NCI-H2171 treated with DMSO at 0.1 percent for 48 hours (cell line): ENCODE measurements around the gene ABR.
"Not testable (repeated sequence)": the region's sequence is repeated elsewhere in the genome, so short reads cannot be mapped to it uniquely, and the experiment has no call there.

Experiments
- DNase-seq: peaks from one replicate; lab custom pipeline; 2025; lab: John Stamatoyannopoulos, UW

ABR gene

DNA sequence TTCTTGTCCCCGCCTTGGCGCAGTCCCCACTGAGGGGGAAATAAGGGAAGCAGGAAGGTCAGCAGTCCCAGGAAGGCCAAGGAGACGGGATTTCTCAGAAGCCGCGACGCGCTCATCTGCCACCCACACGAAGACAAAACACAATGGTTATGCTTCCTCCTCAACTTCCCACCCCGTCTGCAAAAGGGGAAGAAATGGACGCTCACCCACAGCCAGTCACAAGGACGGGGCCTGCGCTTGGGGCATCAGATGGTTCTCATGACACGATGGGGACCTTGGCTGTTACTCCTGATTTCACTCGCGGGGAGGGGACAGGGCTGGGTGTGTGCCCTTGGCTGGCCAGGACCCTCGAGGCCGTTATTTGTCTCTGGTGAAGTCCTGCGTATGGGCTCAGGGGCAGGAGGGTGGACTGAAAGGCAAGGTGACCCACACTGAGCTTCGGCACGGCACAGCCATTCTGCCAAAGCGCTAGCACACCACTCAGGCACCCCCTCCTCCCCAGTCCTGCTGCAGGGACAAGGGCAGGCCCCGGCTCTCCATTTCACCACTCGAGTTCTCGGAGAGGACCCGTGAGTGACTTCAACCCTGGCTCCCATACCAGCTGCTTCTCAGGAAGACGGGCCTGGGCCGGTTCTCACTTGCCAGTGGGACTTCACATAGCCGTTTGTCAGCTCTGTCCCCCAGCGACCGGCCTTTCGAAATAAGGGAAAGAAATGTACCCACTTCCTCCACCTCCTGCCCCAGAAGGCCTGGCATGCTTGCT is 84.5 kb downstream of the ABR start:
- no peak for DNase-seq

DNA sequence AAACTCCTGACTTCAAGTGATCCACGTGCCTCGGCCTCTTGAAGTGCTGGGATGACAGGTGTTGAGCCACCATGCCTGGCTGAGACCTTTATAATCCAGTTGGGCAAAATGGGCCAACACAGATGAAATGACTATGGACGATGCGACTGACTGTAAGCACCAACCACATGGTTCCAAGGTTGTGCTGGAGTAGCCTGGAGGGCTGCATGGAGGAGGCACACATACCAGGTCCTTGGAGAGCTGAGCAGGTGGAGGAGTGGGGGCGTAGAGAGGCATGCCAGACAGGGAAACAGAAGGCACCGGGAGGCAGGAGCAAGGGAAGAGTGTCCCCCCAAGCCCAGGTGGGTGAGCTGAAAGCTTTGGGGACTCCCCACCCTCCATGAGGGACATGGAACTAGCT is 85.2 kb downstream of the ABR start:
- no peak for DNase-seq

- DNase-seq: peak; percentile 41
Observed at GRCh38 chr17:1091900-1092299, 87.9 kb downstream of the ABR start.

DNA sequence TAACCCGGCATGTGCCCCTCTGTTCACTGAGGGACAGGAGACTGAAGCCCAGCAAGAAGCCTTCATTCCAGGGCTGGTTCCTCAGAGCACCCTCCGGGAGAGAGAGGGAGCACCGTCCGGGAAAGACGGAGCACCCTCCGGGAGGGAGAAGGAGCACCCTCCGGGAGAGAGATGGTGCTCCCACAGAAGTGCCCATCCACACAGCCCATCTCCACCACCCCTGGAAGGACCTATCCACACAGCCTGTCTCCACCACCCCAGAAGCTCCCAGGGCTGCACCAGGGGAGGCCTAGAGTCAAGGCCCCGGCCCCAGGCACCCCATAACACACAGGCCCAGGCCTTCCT is 88.6 kb downstream of the ABR start:
- DNase-seq: no peak

GRCh38 chr17:1090465-1091189 is 89.2 kb downstream of the ABR start:
- no peak for DNase-seq

DNA sequence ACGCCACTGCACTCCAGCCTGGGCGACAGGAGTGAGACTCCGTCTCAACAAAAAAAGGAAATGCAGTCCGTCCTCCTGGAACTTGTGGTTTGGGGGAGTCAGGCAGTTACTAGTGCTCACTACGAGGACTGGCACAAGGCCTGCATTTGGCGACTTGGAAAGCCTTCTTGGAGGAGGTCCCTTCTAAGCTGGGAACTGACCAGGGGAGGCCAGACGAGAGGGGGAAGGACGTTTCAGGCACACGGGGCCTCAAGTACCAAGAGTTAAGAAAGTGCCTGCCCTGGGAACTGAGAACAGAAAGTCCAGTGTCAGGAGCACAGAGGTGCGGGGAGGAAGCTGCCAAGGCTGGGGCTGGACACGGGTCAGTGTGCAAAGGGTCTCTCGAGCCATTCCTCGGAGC is 89.9 kb downstream of the ABR start:
- no peak for DNase-seq

- DNase-seq: peak; percentile 67
Observed at GRCh38 chr17:1087381-1088241, 92.2 kb downstream of the ABR start.

GRCh38 chr17:1083451-1084187 is 96.2 kb downstream of the ABR start:
- no peak for DNase-seq

DNA sequence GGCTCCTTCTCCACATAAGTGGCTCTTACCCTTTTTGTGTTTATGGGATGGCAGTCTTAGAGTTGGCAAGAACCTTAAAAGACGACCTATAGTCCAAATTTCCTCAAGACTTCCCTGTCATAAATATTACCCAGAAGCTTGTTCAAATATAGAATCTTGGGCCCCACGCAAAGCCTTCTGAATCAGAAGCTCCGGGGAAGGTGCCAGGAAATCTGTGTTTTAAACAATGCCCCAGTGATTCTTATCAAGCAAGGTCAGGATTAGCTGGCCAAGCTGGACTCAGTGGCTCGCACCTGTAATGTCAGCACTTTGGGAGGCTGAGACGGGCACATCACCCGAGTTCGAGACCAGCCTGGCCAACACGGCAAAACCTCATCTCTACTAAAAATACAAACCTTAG is 97.2 kb downstream of the ABR start:
- no peak for DNase-seq

DNA sequence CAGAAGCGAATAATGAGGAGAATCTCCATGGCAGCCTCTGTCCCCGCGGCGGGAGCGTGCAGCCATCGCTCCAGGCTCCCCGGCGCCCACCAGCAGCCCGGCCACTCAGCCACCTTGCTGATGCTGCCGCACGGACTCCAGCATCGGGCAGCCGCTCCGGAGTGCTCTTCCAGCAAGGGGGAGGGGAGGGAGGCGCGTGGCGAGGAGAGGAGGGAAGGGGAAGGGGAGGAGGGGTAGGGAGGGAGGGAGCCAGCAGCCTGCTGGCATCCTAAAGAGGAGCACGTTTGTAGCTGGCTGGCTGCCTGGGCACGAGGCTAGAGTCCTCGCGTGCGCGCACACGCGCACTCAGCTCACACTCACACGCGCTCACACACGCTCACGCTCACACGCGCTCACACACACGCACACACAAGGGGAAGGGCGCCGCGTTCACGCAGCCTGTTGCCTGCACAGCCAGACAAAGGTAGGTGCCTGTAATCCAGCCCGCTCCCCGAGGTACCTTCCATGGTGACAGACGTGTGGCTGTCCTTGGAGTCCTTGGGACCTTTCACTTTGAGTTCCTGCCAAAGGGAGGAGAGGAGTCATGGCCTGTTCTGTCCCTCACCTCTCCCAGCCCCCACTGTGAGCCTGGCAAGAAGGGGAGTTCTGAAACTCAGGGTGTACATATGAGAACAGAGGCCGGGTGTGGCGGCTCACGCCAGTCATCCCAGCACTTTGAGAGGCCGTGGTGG is 100.8 kb downstream of the ABR start:
- peak; percentile 74 for DNase-seq

DNA sequence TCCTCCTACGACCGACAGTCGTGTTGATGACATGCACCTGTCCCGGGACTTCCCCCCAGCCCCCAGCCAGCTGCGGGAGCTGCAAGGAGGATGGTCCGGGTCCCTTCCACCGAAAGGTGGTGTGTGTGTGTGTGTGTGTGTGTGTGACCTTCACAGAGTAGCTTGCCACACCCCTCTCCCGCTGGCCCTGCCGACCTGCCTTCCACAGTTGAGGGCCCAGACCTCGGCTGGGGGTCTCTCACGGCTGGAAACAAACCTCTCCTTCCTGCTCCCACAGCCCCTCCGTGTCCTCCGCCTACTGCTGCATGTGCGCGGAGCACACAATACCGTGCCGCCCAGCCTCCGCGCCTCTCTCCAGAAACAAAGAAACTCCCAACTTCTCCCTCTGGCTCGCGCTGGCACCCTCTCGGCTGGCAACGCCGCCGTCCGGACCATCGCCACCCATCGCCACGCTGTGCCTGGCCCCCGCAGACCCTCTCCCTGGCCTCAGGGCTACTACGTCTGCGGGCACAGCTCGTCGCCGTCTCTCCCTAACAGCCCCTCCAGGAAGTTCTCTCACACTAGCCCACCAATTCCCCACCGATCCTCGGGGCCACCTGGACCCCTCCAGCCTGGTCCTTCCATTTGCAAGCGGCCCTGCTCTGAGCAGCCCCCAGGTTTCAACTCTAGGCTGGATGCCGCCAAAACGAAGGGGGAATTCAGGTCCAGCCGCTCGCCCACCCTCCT is 101.6 kb downstream of the ABR start:
- peak; percentile 34 for DNase-seq

DNA sequence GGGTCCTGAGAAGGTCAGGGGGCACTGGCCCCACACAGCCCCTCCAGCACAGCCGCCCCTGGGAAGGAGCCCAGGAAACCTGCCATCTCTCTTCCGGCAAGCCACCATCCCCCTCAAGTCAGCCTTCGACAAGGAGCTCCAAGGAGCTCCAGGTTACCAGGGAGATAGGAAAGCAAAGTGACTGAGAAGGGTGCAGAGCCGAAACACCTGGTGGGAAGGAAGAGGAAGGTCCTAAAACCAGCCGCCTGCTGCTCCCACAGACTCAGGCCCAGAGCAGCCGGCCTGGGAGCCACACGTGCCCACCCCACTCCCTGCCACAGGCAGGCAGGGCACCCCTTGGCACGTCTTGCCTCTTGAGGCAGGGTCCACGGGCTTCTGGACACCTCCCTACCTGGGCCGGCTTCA is 102.2 kb downstream of the ABR start:
- DNase-seq: peak; percentile 70

- no peak for DNase-seq
Observed at GRCh38 chr17:1076982-1077302, 102.8 kb downstream of the ABR start.

- DNase-seq: peak; percentile 13
Observed at GRCh38 chr17:1076299-1076981, 103.3 kb downstream of the ABR start.

DNA sequence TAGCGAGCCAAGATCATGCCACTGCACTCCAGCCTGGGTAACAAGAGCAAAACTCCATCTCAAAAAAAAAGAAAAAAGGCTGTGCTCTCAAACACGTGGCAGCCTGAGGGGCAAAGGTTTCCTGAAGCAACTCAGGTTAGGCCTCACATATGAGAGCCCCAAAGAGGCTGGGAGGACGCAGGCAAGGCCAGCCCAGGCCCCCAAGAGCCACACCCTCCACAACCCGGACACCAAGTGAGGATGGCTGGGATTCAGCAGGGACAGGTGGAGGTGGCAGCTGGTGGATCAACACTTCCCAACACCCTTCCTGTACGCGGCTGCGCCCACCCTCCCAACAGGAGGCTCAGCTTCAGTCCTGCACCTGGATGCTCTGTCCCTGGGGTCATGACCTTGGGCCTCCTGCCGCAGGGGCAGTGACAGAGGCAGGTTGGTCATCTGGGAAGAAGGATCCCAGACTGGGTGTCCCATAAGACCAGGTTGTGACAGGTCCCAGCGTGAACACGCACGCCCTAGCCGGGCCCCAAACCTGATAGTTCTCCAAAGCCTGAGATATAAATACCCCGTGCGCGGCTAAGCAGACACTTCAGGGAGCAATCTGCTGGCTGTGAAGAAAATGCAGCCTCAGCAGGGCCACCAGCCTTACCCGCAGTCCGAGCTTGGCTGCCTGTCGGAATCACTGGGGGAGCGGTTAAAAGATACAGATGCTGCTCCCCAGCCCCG is 104.7 kb downstream of the ABR start:
- DNase-seq: peak; percentile 82

- DNase-seq: not testable (repeated sequence)
Observed at GRCh38 chr17:1073963-1074625, 105.7 kb downstream of the ABR start.

DNA sequence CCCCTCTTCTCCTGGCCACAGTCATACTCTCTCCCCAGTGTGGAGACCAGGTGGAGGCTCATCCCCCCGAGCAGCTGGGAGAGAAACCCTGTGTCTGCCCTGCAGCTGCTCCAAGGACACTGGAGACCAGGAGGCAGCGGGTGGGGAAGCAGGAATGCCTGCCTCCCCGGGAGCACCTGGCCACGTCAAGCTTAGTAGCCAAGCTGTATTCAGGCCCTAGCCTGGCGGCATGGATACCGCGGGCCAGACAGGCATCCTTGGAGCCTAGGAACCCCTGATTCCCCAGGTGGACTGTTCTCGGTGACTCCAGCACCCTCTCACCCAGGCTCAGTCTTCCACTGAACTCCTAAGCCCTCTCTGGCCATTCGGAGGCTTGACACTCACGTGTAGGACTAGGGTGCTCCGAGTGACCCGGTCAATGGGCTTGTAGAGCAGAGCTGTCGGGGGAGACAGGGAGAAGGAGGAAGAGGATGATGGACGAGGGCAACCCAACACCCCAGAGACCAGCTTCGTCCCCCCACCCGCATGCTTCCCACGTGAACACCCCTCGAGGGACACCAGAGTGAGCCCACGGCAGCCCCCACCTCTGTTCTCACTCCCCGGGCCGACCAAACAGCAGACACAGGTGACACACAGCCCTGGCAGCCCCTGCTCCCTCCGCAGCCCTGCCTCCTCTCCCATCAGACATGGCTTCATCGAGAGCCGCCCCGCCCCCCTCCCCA is 106.4 kb downstream of the ABR start:
- DNase-seq: peak; percentile 77

DNA sequence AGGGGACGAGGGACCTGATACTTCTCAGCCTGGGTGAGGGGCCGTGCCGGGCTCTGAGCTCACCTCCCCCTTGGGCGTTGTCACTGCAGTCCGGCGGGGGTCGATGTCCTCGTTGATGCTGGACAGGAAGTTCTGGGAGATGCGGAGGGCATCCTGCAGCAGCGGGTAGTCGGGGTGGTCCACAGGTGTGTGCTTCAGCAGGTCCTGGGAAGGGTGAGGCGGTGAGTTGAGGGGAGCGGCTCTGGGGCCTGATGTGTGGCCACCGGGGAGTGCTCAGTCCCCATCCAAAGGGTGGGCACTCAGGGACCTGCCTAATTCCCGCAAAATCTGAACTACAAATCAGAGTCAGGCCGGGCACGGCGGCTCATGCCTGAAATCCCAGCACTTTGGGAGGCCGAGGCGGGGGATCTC is 107.2 kb downstream of the ABR start:
- DNase-seq: no peak
